HCT116 (cell line): ENCODE results near the gene MARS1. TPM values are rescaled to one million over a fixed set of nuclear protein-coding genes. Genes with fewer than 3 reads are reported as not detected.
A peak's percentile ranks its signal among the peaks of the same experiment; 100 is the strongest.

Source experiments
- ATAC-seq: fragments of 200-7000 bp; cut with Tn5 transposase; 2 replicates; pipeline ENCODE4 v1.9.1; 2020; ENCODE audit warnings: mild to moderate bottlenecking, moderate library complexity
- BruUV-seq: library from RNA; stranded (reverse); fragments of 400-500 nt; replicated peaks from 2 replicates; lab custom pipeline; 2021; lab: Mats Ljungman, UMichigan
- CTCF ChIA-PET: fragments of 300-600 bp; sonication (Branson Sonifier 250); formaldehyde crosslinking; loops from one replicate; lab custom pipeline; 2021; ENCODE audit warnings: antibody characterized with exemption; lab: Charles Lee
- POLR2A ChIA-PET: fragments of 300-600, 350-600 bp; sonication (Branson Sonifier 250); formaldehyde crosslinking; loops from one replicate; lab custom pipeline; 2021; ENCODE audit warnings: antibody characterized with exemption; lab: Charles Lee
- RAD21 ChIA-PET, 2 experiments: fragments of 300-600 bp; sonication (Branson Sonifier 250); formaldehyde crosslinking; loops; one replicate each; lab custom pipeline; 2023; ENCODE audit warnings: low total read pairs in 2 of 2; ENCODE audit not compliant: uncharacterized antibody in 2 of 2, unreplicated experiment in 2 of 2, low non-redundant PET in 1 of 2; lab: Charles Lee
- DNase-seq: peaks from one replicate; pipeline ENCODE4 v3.0.0-alpha.2; 2010; ENCODE audit warnings: low read depth, low spot score
- H2AFZ ChIP-seq: fragments of 200-600 bp; shearing (Covaris generic), sonication (generic); 2 replicates; pipeline ENCODE4 v1.6.1; 2017; ENCODE audit warnings: low read depth, mixed run types, mixed read lengths, antibody characterized with exemption, low read length; ENCODE audit not compliant: poor library complexity, severe bottlenecking
- H3K27ac ChIP-seq: 2 replicates; pipeline ENCODE4 v1.5.1; 2012; ENCODE audit warnings: low read depth, low read length
- H3K27me3 ChIP-seq: fragments of 200-600 bp; sonication (generic); 2 replicates; pipeline ENCODE4 v1.6.1; 2016; ENCODE audit warnings: mixed run types, low read length, mixed read lengths; ENCODE audit not compliant: insufficient read depth
- H3K36me3 ChIP-seq, 2 experiments: fragments of 200-500 bp in 1 of 2; fragments of 200-600 bp in 1 of 2; sonication (Bioruptor generic) in 1 of 2; sonication (generic) in 1 of 2; 2 replicates each; pipeline versions ENCODE4 v1.5.1 to v1.6.1; 2014 to 2016; ENCODE audit warnings: low read length in 2 of 2, inconsistent platforms in 1 of 2, mixed read lengths in 1 of 2, mixed run types in 1 of 2; ENCODE audit not compliant: insufficient read depth in 2 of 2, control insufficient read depth in 1 of 2
- H3K4me1 ChIP-seq, 2 experiments: fragments of 200-600 bp in 1 of 2; sonication (generic) in 1 of 2; 2 replicates each; pipeline versions ENCODE4 v1.5.1 to v1.6.1; 2012 to 2017; ENCODE audit warnings: low read length in 2 of 2, inconsistent platforms in 1 of 2, mild to moderate bottlenecking in 1 of 2, mixed read lengths in 1 of 2, mixed run types in 1 of 2, moderate library complexity in 1 of 2; ENCODE audit not compliant: insufficient read depth in 2 of 2, control insufficient read depth in 1 of 2
- H3K4me2 ChIP-seq: fragments of 200-600 bp; sonication (generic); 2 replicates; pipeline ENCODE4 v1.6.1; 2017; ENCODE audit warnings: mixed run types, low read length, mixed read lengths
- H3K4me3 ChIP-seq, 2 experiments: fragments of 200-600 bp in 1 of 2; sonication (generic) in 1 of 2; replicated peaks in 1 of 2; 2 replicates each; pipeline ENCODE4 v1.5.1; 2011 to 2016; ENCODE audit warnings: low read length in 2 of 2, control low read depth in 1 of 2, low read depth in 1 of 2, mild to moderate bottlenecking in 1 of 2, mixed read lengths in 1 of 2, mixed run types in 1 of 2
- H3K79me2 ChIP-seq: fragments of 200-600 bp; sonication (generic); 2 replicates; pipeline ENCODE4 v1.6.1; 2017; ENCODE audit warnings: mild to moderate bottlenecking, mixed run types, low read length, moderate library complexity, mixed read lengths; ENCODE audit not compliant: insufficient read depth
- H3K9ac ChIP-seq: fragments of 200-600 bp; sonication (generic); 2 replicates; pipeline ENCODE4 v1.6.1; 2016; ENCODE audit warnings: low read length, mixed read lengths
- H3K9me2 ChIP-seq: fragments of 200-600 bp; sonication (generic), shearing (Covaris generic); 2 replicates; pipeline ENCODE4 v1.6.1; 2017; ENCODE audit warnings: mixed run types, mild to moderate bottlenecking, moderate library complexity; ENCODE audit not compliant: insufficient read depth
- H3K9me3 ChIP-seq, 2 experiments: fragments of 200-500 bp in 1 of 2; fragments of 200-600 bp in 1 of 2; sonication (Bioruptor generic) in 1 of 2; sonication (generic) in 1 of 2; 2 replicates each; pipeline ENCODE4 v1.6.1; 2014 to 2017; ENCODE audit warnings: low read length in 2 of 2, mixed read lengths in 2 of 2, inconsistent platforms in 1 of 2, low read depth in 1 of 2, mild to moderate bottlenecking in 1 of 2, mixed run types in 1 of 2, moderate library complexity in 1 of 2; ENCODE audit not compliant: control insufficient read depth in 1 of 2, insufficient read depth in 1 of 2
- H4K20me1 ChIP-seq: fragments of 200-600 bp; sonication (generic), shearing (Covaris generic); 2 replicates; pipeline ENCODE4 v1.6.1; 2017; ENCODE audit warnings: mixed run types, mild to moderate bottlenecking, moderate library complexity; ENCODE audit not compliant: insufficient read depth
- CBX3 ChIP-seq: IDR thresholded peaks from 2 replicates; pipeline ENCODE4 v1.6.1; 2012; ENCODE audit warnings: low read depth
- CEBPB ChIP-seq: IDR thresholded peaks from 2 replicates; pipeline ENCODE4 v1.6.1; 2012; ENCODE audit warnings: low read depth
- CTCF ChIP-seq, 3 experiments: fragments of 200-600 bp in 1 of 3; sonication (generic) in 1 of 3; IDR thresholded peaks in 2 of 3; conservative IDR thresholded peaks in 1 of 3; 2 replicates each; pipeline ENCODE4 v1.5.1; 2012 to 2017; ENCODE audit warnings: low read depth in 2 of 3, low read length in 2 of 3, antibody characterized with exemption in 1 of 3, borderline replicate concordance in 1 of 3, control low read depth in 1 of 3, mild to moderate bottlenecking in 1 of 3, mixed read lengths in 1 of 3, mixed run types in 1 of 3, moderate library complexity in 1 of 3; ENCODE audit not compliant: insufficient read depth in 1 of 3
- EGR1 ChIP-seq: IDR thresholded peaks from 2 replicates; pipeline ENCODE4 v1.6.1; 2012; ENCODE audit warnings: low read depth
- ELF1 ChIP-seq: IDR thresholded peaks from 2 replicates; pipeline ENCODE4 v1.6.1; 2012; ENCODE audit warnings: low read depth, borderline replicate concordance
- EZH2 ChIP-seq: fragments of 200-600 bp; sonication (generic); IDR thresholded peaks from 2 replicates; pipeline ENCODE4 v1.6.1; 2017; ENCODE audit warnings: antibody characterized with exemption, mixed run types
- EZH2phosphoT487 ChIP-seq: fragments of 200-600 bp; IDR thresholded peaks from 2 replicates; pipeline ENCODE4 v1.6.1; 2018; ENCODE audit warnings: antibody characterized with exemption, borderline replicate concordance
- FOSL1 ChIP-seq: IDR thresholded peaks from 2 replicates; pipeline ENCODE4 v1.6.1; 2012; ENCODE audit warnings: low read depth
- JUND ChIP-seq: IDR thresholded peaks from 2 replicates; pipeline ENCODE4 v1.6.1; 2012
- POLR2A ChIP-seq: IDR thresholded peaks from 2 replicates; pipeline ENCODE4 v1.7.0; 2011; ENCODE audit warnings: borderline replicate concordance; ENCODE audit not compliant: insufficient read depth, insufficient read length; ENCODE audit errors: extremely low read depth
- POLR2AphosphoS5 ChIP-seq: IDR thresholded peaks from 2 replicates; pipeline ENCODE4 v1.6.1; 2011; ENCODE audit warnings: mild to moderate bottlenecking, low read depth, low read length, moderate library complexity
- SP1 ChIP-seq: IDR thresholded peaks from 2 replicates; pipeline ENCODE4 v1.6.1; 2012; ENCODE audit warnings: low read depth
- TCF7L2 ChIP-seq: IDR thresholded peaks from 2 replicates; pipeline ENCODE4 v1.7.0; 2011; ENCODE audit warnings: borderline replicate concordance, inconsistent platforms; ENCODE audit not compliant: insufficient read depth, insufficient read length; ENCODE audit errors: extremely low read depth
- YY1 ChIP-seq: IDR thresholded peaks from 2 replicates; pipeline ENCODE4 v1.6.1; 2011; ENCODE audit warnings: low read length, low read depth, moderate library complexity, mild to moderate bottlenecking; ENCODE audit not compliant: insufficient replicate concordance; ENCODE audit errors: extremely low read depth
- ZNF274 ChIP-seq: fragments of 200-500 bp; sonication (Bioruptor generic); IDR thresholded peaks from 2 replicates; pipeline ENCODE4 v1.6.1; 2014; ENCODE audit warnings: mild to moderate bottlenecking, low read depth, low read length, inconsistent platforms
- intact Hi-C: fragments of 100-400 bp; cut with micrococcal nuclease; formaldehyde crosslinking; loops from 2 replicates; pipeline ENCODE4 v1.10.0; 2022
- total RNA-seq: library from RNA; stranded (reverse); gene quantifications from one replicate; pipeline ENCODE4 v1.2.1, GENCODE V29; 2021; ENCODE audit not compliant: unreplicated experiment

Gene MARS1
- total RNA-seq, 1 experiment from 2014 or later = 344 TPM

GRCh38 chr12:57462912-57463253 lies 25.0 kb upstream of the MARS1 start:
- Histone ChIP-seq H3K79me2 (no peaks in the 10 kb centered on the region), H3K9me2 (no peaks in the 10 kb centered on the region), H4K20me1 (no peaks in the 10 kb centered on the region), H2AFZ (peak overlapping the region; percentile 81), H3K4me2 (peak overlapping the region; percentile 99), H3K27ac (peak overlapping the region; percentile 65; the same call in 1 of the 2 replicates), H3K27me3 (peaks cover 9% of the 10 kb centered on the region), H3K36me3 (no peaks in the 10 kb centered on the region), H3K4me1 (peaks cover 17 to 44% of the 10 kb centered on the region in 2 experiments), H3K4me3 (peak overlapping the region; percentile 75; a peak in 2 of 4 replicates), H3K9me3 (no peaks in the 10 kb centered on the region), H3K9ac (no peak overlapping the region)
- no TSS peak for BruUV-seq
- CTCF ChIA-PET = interaction anchor here (1.2 to 1.7 kb wide), 3 partner anchors 9 to 220 kb away, joined by 3 to 7 read pairs (median 6); no protein-coding TSS in a partner anchor
- POLR2A ChIA-PET = no interaction called here
- no peak for ATAC-seq
- no peak for DNase-seq
- intact Hi-C loops = loop anchor here (5.0 kb wide), 1 partner anchor 376 kb away; the partner anchor contains the start of gene NAB2
- RAD21 ChIA-PET = no interaction called here
- no peak for TF ChIP-seq EGR1
- no peak for TF ChIP-seq POLR2A
- TF ChIP-seq CEBPB = no peak
- TF ChIP-seq TCF7L2 = no peak
- no peak for TF ChIP-seq JUND
- no peak for TF ChIP-seq ZNF274
- TF ChIP-seq EZH2 = no peak
- no peak for TF ChIP-seq CTCF (IDR thresholded peaks at IDR 0.05 in 2 of 3, conservative IDR thresholded peaks at IDR 0.05 in 1 of 3; ENCODE audit: borderline replicate concordance in 1 of 3, insufficient read depth in 1 of 3, low read depth in 2 of 3, low read length in 2 of 3)
- TF ChIP-seq SP1 = no peak
- TF ChIP-seq EZH2phosphoT487 = no peak
- TF ChIP-seq ELF1 = no peak
- TF ChIP-seq CBX3 = no peak
- TF ChIP-seq POLR2AphosphoS5 = no peak
- no peak for TF ChIP-seq FOSL1
- TF ChIP-seq YY1 = no peak
